GM23338 (cell line): ENCODE data around the gene NLRP5. TPM values are rescaled to one million over a fixed set of nuclear protein-coding genes. Genes with fewer than 3 reads are reported as not detected.

Source experiments
- ATAC-seq: fragments of 200-7000 bp; cut with Tn5 transposase; 3 replicates; pipeline ENCODE4 v1.9.1; 2020
- DNase-seq: peaks from one replicate; pipeline ENCODE4 v3.0.0-alpha.2; 2015; ENCODE audit warnings: low spot score
- H2AFZ ChIP-seq: fragments of 200-600 bp; sonication (generic); 2 replicates; pipeline ENCODE4 v1.8.0; 2016; ENCODE audit warnings: antibody characterized with exemption, mild to moderate bottlenecking, moderate library complexity
- H3F3A ChIP-seq: fragments of 200-600 bp; sonication (generic); replicated peaks from 2 replicates; pipeline ENCODE4 v1.8.0; 2017; ENCODE audit warnings: antibody characterized with exemption, mixed run types, low read depth
- H3K27ac ChIP-seq: fragments of 200-600 bp; sonication (generic); 2 replicates; pipeline ENCODE4 v1.6.1; 2016; ENCODE audit warnings: low read depth
- H3K27me3 ChIP-seq: fragments of 200-600 bp; sonication (generic); 2 replicates; pipeline ENCODE4 v1.8.0; 2016; ENCODE audit warnings: mild to moderate bottlenecking, mixed run types, moderate library complexity; ENCODE audit not compliant: insufficient read depth
- H3K36me3 ChIP-seq: fragments of 200-600 bp; sonication (generic); 2 replicates; pipeline ENCODE4 v1.8.0; 2016; ENCODE audit warnings: mild to moderate bottlenecking; ENCODE audit not compliant: insufficient read depth
- H3K4me1 ChIP-seq: fragments of 200-600 bp; sonication (generic); 2 replicates; pipeline ENCODE4 v1.8.0; 2016; ENCODE audit warnings: mild to moderate bottlenecking, moderate library complexity; ENCODE audit not compliant: insufficient read depth
- H3K4me2 ChIP-seq: fragments of 200-600 bp; sonication (generic); 2 replicates; pipeline ENCODE4 v1.7.1; 2017; ENCODE audit warnings: mixed run types
- H3K4me3 ChIP-seq: fragments of 200-600 bp; sonication (generic); 2 replicates; pipeline ENCODE4 v1.6.1; 2016; ENCODE audit warnings: mixed run types
- H3K79me2 ChIP-seq: fragments of 200-600 bp; sonication (generic); replicated peaks from 2 replicates; pipeline ENCODE4 v1.8.0; 2017; ENCODE audit warnings: mild to moderate bottlenecking; ENCODE audit not compliant: insufficient read depth
- H3K9me2 ChIP-seq: fragments of 200-600 bp; sonication (generic); 2 replicates; pipeline ENCODE4 v1.8.0; 2017; ENCODE audit not compliant: insufficient read depth
- H4K20me1 ChIP-seq: fragments of 200-600 bp; sonication (generic); replicated peaks from 2 replicates; pipeline ENCODE4 v1.8.0; 2017; ENCODE audit warnings: mild to moderate bottlenecking; ENCODE audit not compliant: insufficient read depth
- H3K27ac Mint-ChIP-seq: 2 replicates; pipeline ENCODE4 v1.8.0; 2020; ENCODE audit warnings: inconsistent platforms, mild to moderate bottlenecking, moderate library complexity, mixed read lengths
- H3K27me3 Mint-ChIP-seq: 3 replicates; pipeline ENCODE4 v1.8.0; 2022; ENCODE audit warnings: low read depth, mild to moderate bottlenecking, moderate library complexity, mixed read lengths, inconsistent platforms; ENCODE audit not compliant: insufficient read depth, poor library complexity
- H3K36me3 Mint-ChIP-seq: 3 replicates; pipeline ENCODE4 v1.8.0; 2021; ENCODE audit warnings: low read depth, mild to moderate bottlenecking, inconsistent platforms, moderate library complexity, mixed read lengths
- H3K4me1 Mint-ChIP-seq: 3 replicates; pipeline ENCODE4 v1.8.0; 2020; ENCODE audit warnings: mild to moderate bottlenecking, inconsistent platforms, mixed read lengths
- H3K4me3 Mint-ChIP-seq: 3 replicates; pipeline ENCODE4 v1.8.0; 2021; ENCODE audit warnings: moderate library complexity, mild to moderate bottlenecking, inconsistent platforms, mixed read lengths
- H3K9me3 Mint-ChIP-seq: 3 replicates; pipeline ENCODE4 v1.8.0; 2020; ENCODE audit warnings: moderate library complexity, mild to moderate bottlenecking, inconsistent platforms, mixed read lengths
- CREB1 ChIP-seq: fragments of 250-450 bp; sonication (Bioruptor Pico); IDR thresholded peaks from 2 replicates; pipeline ENCODE4 v1.5.0; 2020; ENCODE audit warnings: low read depth, mild to moderate bottlenecking, moderate library complexity
- CTCF ChIP-seq, 2 experiments: fragments of 200-600 bp in 1 of 2; sonication (generic) in 1 of 2; conservative IDR thresholded peaks; 2 replicates each; pipeline versions ENCODE4 v1.5.1 to v1.6.1; 2016 to 2017; ENCODE audit warnings: antibody characterized with exemption in 2 of 2, low read depth in 2 of 2, mild to moderate bottlenecking in 2 of 2, moderate library complexity in 1 of 2
- ETS1 ChIP-seq: IDR thresholded peaks from 2 replicates; pipeline ENCODE4 v1.6.1; 2016; ENCODE audit warnings: antibody characterized with exemption
- EZH2 ChIP-seq: fragments of 200-600 bp; sonication (generic); IDR thresholded peaks from one replicate; pipeline ENCODE4 v1.8.0; 2017; ENCODE audit warnings: antibody characterized with exemption, mild to moderate bottlenecking, low read depth; ENCODE audit not compliant: unreplicated experiment
- EZH2phosphoT487 ChIP-seq: fragments of 200-600 bp; sonication (generic); IDR thresholded peaks from one replicate; pipeline ENCODE4 v1.8.1; 2018; ENCODE audit warnings: antibody characterized with exemption; ENCODE audit not compliant: unreplicated experiment
- JUNB ChIP-seq: IDR thresholded peaks from one replicate; pipeline ENCODE4 v1.6.1; 2016; ENCODE audit warnings: antibody characterized with exemption; ENCODE audit not compliant: unreplicated experiment
- NANOG ChIP-seq: IDR thresholded peaks from 2 replicates; pipeline ENCODE4 v1.6.1; 2016; ENCODE audit warnings: antibody characterized with exemption, borderline replicate concordance
- POLR2AphosphoS5 ChIP-seq: IDR thresholded peaks from 2 replicates; pipeline ENCODE4 v1.6.1; 2016; ENCODE audit warnings: antibody characterized with exemption, low read depth
- REST ChIP-seq: IDR thresholded peaks from one replicate; pipeline ENCODE4 v1.6.1; 2018; ENCODE audit warnings: antibody characterized with exemption; ENCODE audit not compliant: unreplicated experiment
- STAT1 ChIP-seq: IDR thresholded peaks from one replicate; pipeline ENCODE4 v1.6.1; 2016; ENCODE audit warnings: antibody characterized with exemption; ENCODE audit not compliant: unreplicated experiment
- ZNF114 ChIP-seq: fragments of 250-450 bp; sonication (Bioruptor Pico); IDR thresholded peaks from 2 replicates; pipeline ENCODE4 v1.5.0; 2020; ENCODE audit warnings: mild to moderate bottlenecking, moderate library complexity
- ZNF331 ChIP-seq: fragments of 250-450 bp; sonication (Bioruptor Pico); IDR thresholded peaks from 2 replicates; pipeline ENCODE4 v1.5.0; 2020; ENCODE audit warnings: low read depth, mild to moderate bottlenecking, moderate library complexity
- ZNF462 ChIP-seq: fragments of 250-450 bp; sonication (Bioruptor Pico); IDR thresholded peaks from 2 replicates; pipeline ENCODE4 v1.5.0; 2020; ENCODE audit warnings: mild to moderate bottlenecking, moderate library complexity
- polyA plus RNA-seq: library from polyadenylated mRNA; unstranded; fragments of >200 nt; fragmentation: Nextera tagmentation; extraction: Ambion mirVana; gene quantifications from 2 replicates; pipeline ENCODE4 v1.2.1, GENCODE V29; 2016
- total RNA-seq: library from RNA; depleted of rRNA; stranded (reverse); fragments of >200 nt; shearing (Covaris generic); gene quantifications from 2 replicates; pipeline ENCODE4 v1.2.3, GENCODE V29; 2014

Gene NLRP5
- total and polyA plus RNA-seq, 2 experiments from 2014 or later = not detected

- H3K79me2 ChIP-seq = no peaks in the 10 kb centered on the region
- Mint-ChIP-seq H3K36me3 (peaks cover 31% of the 10 kb centered on the region), H3K27ac (no peak overlapping the region), H3K27me3 (peaks cover 1% of the 10 kb centered on the region), H3K4me3 (no peak overlapping the region), H3K4me1 (no peaks in the 10 kb centered on the region), H3K9me3 (peaks cover 94% of the 10 kb centered on the region)
- ATAC-seq (no peak), DNase-seq (no peak)
- H3K27ac ChIP-seq = no peak overlapping the region
- H3K4me3 ChIP-seq = no peak overlapping the region
- no peaks in the 10 kb centered on the region for H3K4me1 ChIP-seq
- H3F3A ChIP-seq = no peaks in the 10 kb centered on the region
- H3K9me2 ChIP-seq = no peaks in the 10 kb centered on the region
- peaks cover 7% of the 10 kb centered on the region; the same call in 1 of the 2 replicates for H3K36me3 ChIP-seq
- H3K27me3 ChIP-seq = no peaks in the 10 kb centered on the region
- H4K20me1 ChIP-seq = no peaks in the 10 kb centered on the region
- H3K4me2 ChIP-seq = no peak overlapping the region
- TF ChIP-seq REST (no peak), ZNF331 (CRISPR knock-in tag) (no peak), CTCF (conservative IDR thresholded peaks at IDR 0.05; ENCODE audit: low read depth in 2 of 2) (no peak), ZNF462 (no peak), ETS1 (no peak), EZH2phosphoT487 (no peak), CREB1 (CRISPR knock-in tag) (no peak), NANOG (no peak), STAT1 (no peak), ZNF114 (CRISPR knock-in tag) (no peak), POLR2AphosphoS5 (no peak), JUNB (no peak), EZH2 (no peak)
- no peak overlapping the region for H2AFZ ChIP-seq
Observed at GRCh38 chr19:55962186-55962585, 24.4 kb upstream of the NLRP5 start.
